Activated CD4-positive, alpha-beta T cell treated with anti-CD3 and anti-CD28 coated beads, Interleukin-2, amount 10 ng/mL, durations not matched to agents 7 days and 5 days (primary cell): ENCODE measurements around the gene FBXW11. TPM values are rescaled to one million over a fixed set of nuclear protein-coding genes. Genes with fewer than 3 reads are reported as not detected.
"Not testable (repeated sequence)": the region's sequence is repeated elsewhere in the genome, so short reads cannot be mapped to it uniquely, and the experiment has no call there.

Source experiments
- CTCF ChIA-PET: fragments of 350-600 bp; sonication (Branson Sonifier 250); formaldehyde crosslinking; loops from one replicate; lab custom pipeline; 2021; ENCODE audit warnings: antibody characterized with exemption; lab: Charles Lee
- POLR2A ChIA-PET: fragments of 350-600 bp; sonication (Branson Sonifier 250); formaldehyde crosslinking; loops from one replicate; lab custom pipeline; 2021; ENCODE audit warnings: antibody characterized with exemption; lab: Charles Lee
- DNase-seq: peaks from one replicate; pipeline ENCODE4 v3.0.0-alpha.2; 2020
- H3K27ac Mint-ChIP-seq: one replicate; pipeline ENCODE4 v1.8.0; 2021; ENCODE audit warnings: mild to moderate bottlenecking, moderate library complexity, mixed read lengths
- H3K27me3 Mint-ChIP-seq: one replicate; pipeline ENCODE4 v1.8.0; 2021; ENCODE audit warnings: mixed read lengths
- H3K36me3 Mint-ChIP-seq: one replicate; pipeline ENCODE4 v1.8.0; 2021; ENCODE audit warnings: low read depth, mixed read lengths
- H3K4me1 Mint-ChIP-seq: one replicate; pipeline ENCODE4 v1.8.0; 2021; ENCODE audit warnings: mixed read lengths
- H3K4me3 Mint-ChIP-seq: one replicate; pipeline ENCODE4 v1.8.0; 2021; ENCODE audit warnings: mild to moderate bottlenecking, moderate library complexity, mixed read lengths
- H3K9me3 Mint-ChIP-seq: one replicate; pipeline ENCODE4 v1.8.0; 2021; ENCODE audit warnings: mixed read lengths
- total RNA-seq, 2 experiments: library from RNA; stranded (reverse); gene quantifications; one replicate each; pipeline ENCODE4 v1.2.3, GENCODE V29; 2021

The FBXW11 gene
- total RNA-seq, 2 experiments from 2014 or later, result 27.3 to 27.5 TPM

GRCh38 chr5:172044631-172045314, 38.3 kb upstream of the FBXW11 start:
- Mint-ChIP-seq H3K4me1 (peaks cover 5% of the 10 kb centered on the region), H3K36me3 (peaks cover 52% of the 10 kb centered on the region), H3K27ac (no peak overlapping the region), H3K27me3 (no peaks in the 10 kb centered on the region), H3K4me3 (no peak overlapping the region), H3K9me3 (no peaks in the 10 kb centered on the region)
- ChIA-PET CTCF (interaction anchor here (0.6 to 1.1 kb wide), 5 partner anchors 38 to 535 kb away, joined by 3 to 4 read pairs (median 3); partner anchors contain the start of gene FBXW11), POLR2A (no interaction called here)
- no peak for DNase-seq

- Mint-ChIP-seq H3K27me3 (no peaks in the 10 kb centered on the region), H3K27ac (no peak overlapping the region), H3K36me3 (peaks cover 44% of the 10 kb centered on the region), H3K4me3 (no peak overlapping the region), H3K4me1 (peaks cover 5% of the 10 kb centered on the region), H3K9me3 (no peaks in the 10 kb centered on the region)
- ChIA-PET POLR2A (no interaction called here), CTCF (interaction anchor here (0.6 kb wide), 1 partner anchor 335 kb away, joined by 3 read pairs; no protein-coding TSS in a partner anchor)
- DNase-seq, result no peak
These were observed 37.4 kb upstream of the FBXW11 start for GRCh38 chr5:172043865-172044264.

- Mint-ChIP-seq H3K4me1 (no peaks in the 10 kb centered on the region), H3K27ac (no peak overlapping the region), H3K27me3 (no peaks in the 10 kb centered on the region), H3K4me3 (no peak overlapping the region), H3K9me3 (no peaks in the 10 kb centered on the region), H3K36me3 (peaks cover 30% of the 10 kb centered on the region)
- CTCF ChIA-PET, result interaction anchor here (0.6 to 0.9 kb wide), 2 partner anchors 57 to 132 kb away, joined by 4 read pairs; no protein-coding TSS in a partner anchor
- DNase-seq, result no peak
- POLR2A ChIA-PET, result no interaction called here
These were observed 35.7 kb upstream of the FBXW11 start for GRCh38 chr5:172042183-172042582.

GRCh38 chr5:172038167-172038566, 31.7 kb upstream of the FBXW11 start:
- ChIA-PET CTCF (no interaction called here), POLR2A (no interaction called here)
- H3K9me3 Mint-ChIP-seq, result no peaks in the 10 kb centered on the region
- no peak overlapping the region for H3K27ac Mint-ChIP-seq
- DNase-seq, result no peak
- peaks cover 10% of the 10 kb centered on the region for H3K4me1 Mint-ChIP-seq
- no peaks in the 10 kb centered on the region for H3K27me3 Mint-ChIP-seq
- no peak overlapping the region for H3K4me3 Mint-ChIP-seq
- H3K36me3 Mint-ChIP-seq, result peaks cover 2% of the 10 kb centered on the region

- no peaks in the 10 kb centered on the region for H3K27me3 Mint-ChIP-seq
- no peak overlapping the region for H3K27ac Mint-ChIP-seq
- peaks cover 10% of the 10 kb centered on the region for H3K4me1 Mint-ChIP-seq
- H3K36me3 Mint-ChIP-seq, result peaks cover 11% of the 10 kb centered on the region
- H3K4me3 Mint-ChIP-seq, result no peak overlapping the region
- ChIA-PET CTCF (interaction anchor here (0.5 kb wide), 1 partner anchor 115 kb away, joined by 4 read pairs; no protein-coding TSS in a partner anchor), POLR2A (no interaction called here)
- DNase-seq, result no peak
- H3K9me3 Mint-ChIP-seq, result peaks cover 12% of the 10 kb centered on the region
These were observed 28.6 kb upstream of the FBXW11 start for GRCh38 chr5:172035049-172035448.

- ChIA-PET CTCF (interaction anchor here (1.1 to 1.5 kb wide), 2 partner anchors 9 to 258 kb away, joined by 3 to 4 read pairs; no protein-coding TSS in a partner anchor), POLR2A (no interaction called here)
- Mint-ChIP-seq H3K27me3 (no peaks in the 10 kb centered on the region), H3K27ac (no peak overlapping the region), H3K9me3 (peaks cover 12% of the 10 kb centered on the region), H3K4me3 (no peak overlapping the region), H3K36me3 (peaks cover 11% of the 10 kb centered on the region), H3K4me1 (peaks cover 10% of the 10 kb centered on the region)
- no peak for DNase-seq
These were observed 25.5 kb upstream of the FBXW11 start for GRCh38 chr5:172031894-172032461.

- Mint-ChIP-seq H3K4me3 (no peak overlapping the region), H3K27ac (no peak overlapping the region), H3K4me1 (peaks cover 4% of the 10 kb centered on the region), H3K9me3 (peaks cover 12% of the 10 kb centered on the region), H3K36me3 (peaks cover 11% of the 10 kb centered on the region), H3K27me3 (no peaks in the 10 kb centered on the region)
- DNase-seq, result no peak
- CTCF ChIA-PET, result interaction anchor here (0.7 kb wide), 1 partner anchor 74 kb away, joined by 3 read pairs; no protein-coding TSS in a partner anchor
- POLR2A ChIA-PET, result no interaction called here
These were observed 23.4 kb upstream of the FBXW11 start for GRCh38 chr5:172029876-172030275.

- H3K27ac Mint-ChIP-seq, result no peak overlapping the region
- CTCF ChIA-PET, result interaction anchor here (1.2 kb wide), 1 partner anchor 24 kb away, joined by 3 read pairs; no protein-coding TSS in a partner anchor
- DNase-seq, result no peak
- peaks cover 12% of the 10 kb centered on the region for H3K9me3 Mint-ChIP-seq
- H3K27me3 Mint-ChIP-seq, result no peaks in the 10 kb centered on the region
- peaks cover 11% of the 10 kb centered on the region for H3K36me3 Mint-ChIP-seq
- POLR2A ChIA-PET, result no interaction called here
- no peak overlapping the region for H3K4me3 Mint-ChIP-seq
- H3K4me1 Mint-ChIP-seq, result no peaks in the 10 kb centered on the region
These were observed 21.7 kb upstream of the FBXW11 start for GRCh38 chr5:172028167-172028566.

- H3K9me3 Mint-ChIP-seq, H3K36me3 Mint-ChIP-seq, H3K4me3 Mint-ChIP-seq, H3K4me1 Mint-ChIP-seq, POLR2A ChIA-PET, H3K27ac Mint-ChIP-seq, H3K27me3 Mint-ChIP-seq, DNase-seq: not testable (repeated sequence)
- CTCF ChIA-PET, result interaction anchor here (1.3 to 2.7 kb wide), 2 partner anchors 13 to 114 kb away, joined by 3 to 9 read pairs; partner anchors contain the start of gene FBXW11
These were observed 13.8 kb upstream of the FBXW11 start for GRCh38 chr5:172020110-172020786.

GRCh38 chr5:172015346-172015745, 8.9 kb upstream of the FBXW11 start:
- Mint-ChIP-seq H3K27me3 (no peaks in the 10 kb centered on the region), H3K4me1 (peaks cover 6% of the 10 kb centered on the region), H3K4me3 (no peak overlapping the region), H3K27ac (no peak overlapping the region), H3K9me3 (no peaks in the 10 kb centered on the region), H3K36me3 (no peaks in the 10 kb centered on the region)
- POLR2A ChIA-PET, result no interaction called here
- CTCF ChIA-PET, result no interaction called here
- no peak for DNase-seq

GRCh38 chr5:172010278-172010677, 3.8 kb upstream of the FBXW11 start:
- Mint-ChIP-seq H3K9me3 (no peaks in the 10 kb centered on the region), H3K4me3 (no peak overlapping the region), H3K4me1 (peaks cover 25% of the 10 kb centered on the region), H3K27me3 (no peaks in the 10 kb centered on the region), H3K36me3 (peaks cover 4% of the 10 kb centered on the region), H3K27ac (no peak overlapping the region)
- ChIA-PET POLR2A (no interaction called here), CTCF (no interaction called here)
- no peak for DNase-seq

GRCh38 chr5:172009536-172010270, 3.3 kb upstream of the FBXW11 start:
- ChIA-PET CTCF (interaction anchor here (0.6 to 1.5 kb wide), 4 partner anchors 14 to 99 kb away, joined by 3 to 6 read pairs (median 4); no protein-coding TSS in a partner anchor), POLR2A (no interaction called here)
- no peak overlapping the region for H3K4me3 Mint-ChIP-seq
- H3K4me1 Mint-ChIP-seq, result peaks cover 30% of the 10 kb centered on the region
- H3K9me3 Mint-ChIP-seq, result no peaks in the 10 kb centered on the region
- H3K27ac Mint-ChIP-seq, result no peak overlapping the region
- no peaks in the 10 kb centered on the region for H3K27me3 Mint-ChIP-seq
- no peak for DNase-seq
- H3K36me3 Mint-ChIP-seq, result peaks cover 5% of the 10 kb centered on the region
